Hepatocyte (in vitro differentiated cells): ENCODE results near the gene GALNT7. TPM values are rescaled to one million over a fixed set of nuclear protein-coding genes. Genes with fewer than 3 reads are reported as not detected.

Experiments
- DNase-seq: peaks from one replicate; pipeline ENCODE4 v3.0.0-alpha.2; 2016; ENCODE audit warnings: low spot score
- H2AFZ ChIP-seq: fragments of 200-600 bp; sonication (generic); 2 replicates; pipeline ENCODE4 v1.6.0; 2016; ENCODE audit warnings: antibody characterized with exemption, mild to moderate bottlenecking
- H3K27ac ChIP-seq: fragments of 200-600 bp; sonication (generic); 2 replicates; pipeline ENCODE4 v1.5.1; 2016; ENCODE audit warnings: mild to moderate bottlenecking
- H3K27me3 ChIP-seq: fragments of 200-600 bp; sonication (generic); 2 replicates; pipeline ENCODE4 v1.6.1; 2016
- H3K36me3 ChIP-seq: fragments of 200-600 bp; sonication (generic); replicated peaks from 2 replicates; pipeline ENCODE4 v1.5.1; 2016; ENCODE audit warnings: low read depth; ENCODE audit not compliant: insufficient read depth
- H3K4me1 ChIP-seq: fragments of 200-600 bp; sonication (generic); 2 replicates; pipeline ENCODE4 v1.5.1; 2016; ENCODE audit warnings: mild to moderate bottlenecking, moderate library complexity; ENCODE audit not compliant: insufficient read depth
- H3K4me2 ChIP-seq: fragments of 200-600 bp; sonication (generic); 2 replicates; pipeline ENCODE4 v1.6.0; 2016
- H3K4me3 ChIP-seq: fragments of 200-600 bp; sonication (generic); 2 replicates; pipeline ENCODE4 v1.5.1; 2016; ENCODE audit warnings: mild to moderate bottlenecking
- H3K79me2 ChIP-seq: fragments of 200-600 bp; sonication (generic); 2 replicates; pipeline ENCODE4 v1.6.0; 2017; ENCODE audit warnings: mild to moderate bottlenecking
- H3K9me2 ChIP-seq: fragments of 200-600 bp; sonication (generic); replicated peaks from 2 replicates; pipeline ENCODE4 v1.6.0; 2017; ENCODE audit warnings: mild to moderate bottlenecking; ENCODE audit not compliant: insufficient read depth
- H3K9me3 ChIP-seq: fragments of 200-600 bp; sonication (generic); 2 replicates; pipeline ENCODE4 v1.5.1; 2016; ENCODE audit warnings: low read depth, mild to moderate bottlenecking
- H4K20me1 ChIP-seq: fragments of 200-600 bp; sonication (generic); 2 replicates; pipeline ENCODE4 v1.6.0; 2016; ENCODE audit warnings: mild to moderate bottlenecking; ENCODE audit not compliant: insufficient read depth, poor library complexity, severe bottlenecking
- CTCF ChIP-seq: fragments of 200-600 bp; sonication (generic); IDR thresholded peaks from 2 replicates; pipeline ENCODE4 v1.5.1; 2016; ENCODE audit warnings: antibody characterized with exemption, mild to moderate bottlenecking; ENCODE audit not compliant: poor library complexity
- EZH2 ChIP-seq: fragments of 200-600 bp; sonication (generic); IDR thresholded peaks from 2 replicates; pipeline ENCODE4 v1.6.1; 2016; ENCODE audit warnings: antibody characterized with exemption, mild to moderate bottlenecking, borderline replicate concordance
- EZH2phosphoT487 ChIP-seq: fragments of 200-600 bp; sonication (generic); IDR thresholded peaks from one replicate; pipeline ENCODE4 v1.6.1; 2018; ENCODE audit warnings: antibody characterized with exemption, mild to moderate bottlenecking, low read depth, moderate library complexity; ENCODE audit not compliant: unreplicated experiment, severe bottlenecking
- WGBS: methylation state at CpG from one replicate; pipeline ENCODE4 v1.1.6; 2016; ENCODE audit warnings: low lambda C conversion rate; ENCODE audit errors: missing lambda C conversion rate; 5-methylcytosine and 5-hydroxymethylcytosine counted together
- polyA plus RNA-seq: library from polyadenylated mRNA; unstranded; fragments of >200 nt; fragmentation: Nextera tagmentation; extraction: Ambion mirVana; gene quantifications from 2 replicates; pipeline ENCODE4 v1.2.1, GENCODE V29; 2016
- total RNA-seq: library from RNA; depleted of rRNA; stranded (reverse); fragments of >200 nt; gene quantifications from 2 replicates; pipeline ENCODE4 v1.2.3, GENCODE V29; 2014

The GALNT7 gene
- total and polyA plus RNA-seq, 2 experiments from 2014 or later, result 23.7 to 44.6 TPM

GRCh38 chr4:173247321-173247720, 78.7 kb downstream of the GALNT7 start:
- no peaks in the 10 kb centered on the region for H3K4me1 ChIP-seq
- H3K27me3 ChIP-seq, result no peaks in the 10 kb centered on the region
- H3K9me2 ChIP-seq, result no peaks in the 10 kb centered on the region
- no peak for TF ChIP-seq EZH2
- TF ChIP-seq CTCF, result no peak
- no peak for TF ChIP-seq EZH2phosphoT487
- 91% methylated on average over 5 of the region's 5 CpGs for WGBS
- no peaks in the 10 kb centered on the region for H3K9me3 ChIP-seq
- H4K20me1 ChIP-seq, result no peaks in the 10 kb centered on the region
- no peaks in the 10 kb centered on the region for H3K36me3 ChIP-seq
- peaks cover 3% of the 10 kb centered on the region for H3K79me2 ChIP-seq
- no peak overlapping the region for H3K4me2 ChIP-seq
- H3K4me3 ChIP-seq, result no peak overlapping the region
- DNase-seq, result no peak
- no peak overlapping the region for H2AFZ ChIP-seq
- H3K27ac ChIP-seq, result no peak overlapping the region

- Histone ChIP-seq H3K4me2 (no peak overlapping the region), H3K27ac (no peak overlapping the region), H4K20me1 (no peaks in the 10 kb centered on the region), H3K9me3 (no peaks in the 10 kb centered on the region), H3K36me3 (no peaks in the 10 kb centered on the region), H3K4me1 (no peaks in the 10 kb centered on the region), H3K4me3 (no peak overlapping the region), H3K9me2 (no peaks in the 10 kb centered on the region), H3K79me2 (peaks cover 3% of the 10 kb centered on the region), H3K27me3 (no peaks in the 10 kb centered on the region), H2AFZ (no peak overlapping the region)
- no peak for DNase-seq
- TF ChIP-seq CTCF (no peak), EZH2phosphoT487 (no peak), EZH2 (no peak)
Measured at GRCh38 chr4:173248690-173249089, 80.1 kb downstream of the GALNT7 start.

GRCh38 chr4:173252024-173252935, 83.7 kb downstream of the GALNT7 start:
- Histone ChIP-seq H3K36me3 (no peaks in the 10 kb centered on the region), H3K4me2 (no peak overlapping the region), H3K9me3 (no peaks in the 10 kb centered on the region), H2AFZ (no peak overlapping the region), H4K20me1 (no peaks in the 10 kb centered on the region), H3K27me3 (no peaks in the 10 kb centered on the region), H3K4me1 (no peaks in the 10 kb centered on the region), H3K4me3 (no peak overlapping the region), H3K9me2 (no peaks in the 10 kb centered on the region), H3K27ac (peak overlapping the region; percentile 31), H3K79me2 (no peaks in the 10 kb centered on the region)
- DNase-seq, result peak; percentile 79
- TF ChIP-seq CTCF, result no peak
- TF ChIP-seq EZH2phosphoT487, result no peak
- no peak for TF ChIP-seq EZH2
- 59% methylated on average over 6 of the region's 6 CpGs for WGBS
